ENCODE results near the gene PTH1R.

DNA sequence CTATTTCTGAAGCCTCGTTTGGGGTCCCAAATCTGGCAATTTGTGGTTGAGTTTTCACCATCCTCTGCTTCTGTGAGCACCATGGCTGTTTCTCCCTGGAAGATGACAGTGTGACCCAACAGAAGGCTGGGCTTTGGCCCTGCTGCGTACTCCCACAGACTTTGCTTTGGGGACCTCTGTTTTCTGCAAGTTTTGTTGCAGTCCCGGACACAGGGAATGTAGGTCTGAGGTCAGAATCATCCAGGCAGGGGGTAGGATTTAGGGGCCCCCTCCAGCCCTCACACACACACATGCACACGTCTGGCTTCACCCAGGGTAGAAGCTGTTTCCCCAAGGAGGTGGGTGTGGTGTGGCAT is 6.3 kb downstream of the PTH1R start:
- TF ChIP-seq, protein P1, sequence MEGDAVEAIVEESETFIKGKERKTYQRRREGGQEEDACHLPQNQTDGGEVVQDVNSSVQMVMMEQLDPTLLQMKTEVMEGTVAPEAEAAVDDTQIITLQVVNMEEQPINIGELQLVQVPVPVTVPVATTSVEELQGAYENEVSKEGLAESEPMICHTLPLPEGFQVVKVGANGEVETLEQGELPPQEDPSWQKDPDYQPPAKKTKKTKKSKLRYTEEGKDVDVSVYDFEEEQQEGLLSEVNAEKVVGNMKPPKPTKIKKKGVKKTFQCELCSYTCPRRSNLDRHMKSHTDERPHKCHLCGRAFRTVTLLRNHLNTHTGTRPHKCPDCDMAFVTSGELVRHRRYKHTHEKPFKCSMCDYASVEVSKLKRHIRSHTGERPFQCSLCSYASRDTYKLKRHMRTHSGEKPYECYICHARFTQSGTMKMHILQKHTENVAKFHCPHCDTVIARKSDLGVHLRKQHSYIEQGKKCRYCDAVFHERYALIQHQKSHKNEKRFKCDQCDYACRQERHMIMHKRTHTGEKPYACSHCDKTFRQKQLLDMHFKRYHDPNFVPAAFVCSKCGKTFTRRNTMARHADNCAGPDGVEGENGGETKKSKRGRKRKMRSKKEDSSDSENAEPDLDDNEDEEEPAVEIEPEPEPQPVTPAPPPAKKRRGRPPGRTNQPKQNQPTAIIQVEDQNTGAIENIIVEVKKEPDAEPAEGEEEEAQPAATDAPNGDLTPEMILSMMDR (IDR thresholded peaks at IDR 0.05): no peak
- TF ChIP-seq POLR2A (IDR thresholded peaks at IDR 0.05): no peak

All from upper lobe of left lung (tissue), 4 donors.